SK-N-SH (cell line): Measurements from ENCODE around the gene KAT6B. TPM values are rescaled to one million over a fixed set of nuclear protein-coding genes. Genes with fewer than 3 reads are reported as not detected.
A peak's percentile ranks its signal among the peaks of the same experiment; 100 is the strongest.

Experiments
- CTCF ChIA-PET: fragments of 300-600, 350-600 bp; formaldehyde crosslinking; extraction: SDS; loops from one replicate; lab custom pipeline; 2021; lab: Yijun Ruan, JAX
- POLR2A ChIA-PET: fragments of 350-600 bp; sonication (Branson Sonifier 250); formaldehyde crosslinking; extraction: SDS; loops from one replicate; lab custom pipeline; 2020; ENCODE audit warnings: antibody characterized with exemption, inconsistent platforms; lab: Yijun Ruan, JAX
- DNase-seq: peaks from one replicate; pipeline ENCODE4 v3.0.0; 2012
- H2AFZ ChIP-seq: fragments of 200-600 bp; sonication (generic); 2 replicates; pipeline ENCODE4 v1.8.1; 2016; ENCODE audit warnings: antibody characterized with exemption, mild to moderate bottlenecking, low read depth
- H3F3A ChIP-seq: fragments of 200-600 bp; sonication (generic); replicated peaks from 2 replicates; pipeline ENCODE3; 2016; ENCODE audit warnings: antibody characterized with exemption, mild to moderate bottlenecking; ENCODE audit not compliant: insufficient read depth
- H3K27ac ChIP-seq, 2 experiments: fragments of 200-500 bp in 1 of 2; fragments of 200-600 bp in 1 of 2; sonication (Bioruptor generic) in 1 of 2; sonication (generic), shearing (Covaris generic) in 1 of 2; 2 replicates each; pipeline versions ENCODE4 v1.5.1 to v1.6.1; 2014 to 2016; ENCODE audit warnings: low read depth in 2 of 2, inconsistent platforms in 1 of 2, low read length in 1 of 2, mild to moderate bottlenecking in 1 of 2, mixed read lengths in 1 of 2
- H3K27me3 ChIP-seq: fragments of 200-600 bp; sonication (generic), shearing (Covaris generic); 2 replicates; pipeline ENCODE4 v1.6.1; 2016; ENCODE audit warnings: mixed run types; ENCODE audit not compliant: insufficient read depth
- H3K36me3 ChIP-seq, 2 experiments: fragments of 200-500 bp in 1 of 2; fragments of 200-600 bp in 1 of 2; sonication (Bioruptor generic) in 1 of 2; sonication (generic) in 1 of 2; replicated peaks in 1 of 2; 2 replicates each; pipeline versions ENCODE3 to v1.5.1; 2014 to 2016; ENCODE audit warnings: low read length in 1 of 2, mild to moderate bottlenecking in 1 of 2; ENCODE audit not compliant: insufficient read depth in 2 of 2, control insufficient read depth in 1 of 2
- H3K4me1 ChIP-seq, 2 experiments: fragments of 200-500 bp in 1 of 2; fragments of 200-600 bp in 1 of 2; sonication (Bioruptor generic) in 1 of 2; sonication (generic), shearing (Covaris generic) in 1 of 2; 2 replicates each; pipeline versions ENCODE4 v1.5.1 to v1.6.1; 2014 to 2016; ENCODE audit warnings: low read depth in 1 of 2, low read length in 1 of 2, mixed run types in 1 of 2; ENCODE audit not compliant: insufficient read depth in 2 of 2, control insufficient read depth in 1 of 2
- H3K4me2 ChIP-seq: fragments of 200-600 bp; sonication (generic), shearing (Covaris generic); 2 replicates; pipeline ENCODE4 v1.6.1; 2017; ENCODE audit warnings: mixed run types
- H3K4me3 ChIP-seq, 2 experiments: fragments of 200-500 bp in 1 of 2; fragments of 200-600 bp in 1 of 2; sonication (Bioruptor generic) in 1 of 2; sonication (generic), shearing (Covaris generic) in 1 of 2; 2 replicates each; pipeline versions ENCODE4 v1.5.1 to v1.8.1; 2014 to 2016; ENCODE audit warnings: low read depth in 2 of 2, inconsistent platforms in 1 of 2, low read length in 1 of 2, mild to moderate bottlenecking in 1 of 2, mixed read lengths in 1 of 2, moderate library complexity in 1 of 2
- H3K79me2 ChIP-seq: fragments of 200-600 bp; sonication (generic); 2 replicates; pipeline ENCODE4 v1.8.1; 2017; ENCODE audit warnings: mild to moderate bottlenecking; ENCODE audit not compliant: insufficient read depth
- H3K9ac ChIP-seq: fragments of 200-600 bp; sonication (generic); 2 replicates; pipeline ENCODE4 v1.6.1; 2017; ENCODE audit warnings: mixed run types
- H3K9me2 ChIP-seq: fragments of 200-600 bp; sonication (generic); 2 replicates; pipeline ENCODE4 v1.6.1; 2017; ENCODE audit warnings: mixed run types
- H3K9me3 ChIP-seq: fragments of 200-600 bp; sonication (generic); 2 replicates; pipeline ENCODE4 v1.6.1; 2017; ENCODE audit warnings: mixed run types, mild to moderate bottlenecking, moderate library complexity
- H4K20me1 ChIP-seq: fragments of 200-600 bp; sonication (generic); 2 replicates; pipeline ENCODE4 v1.6.1; 2017; ENCODE audit warnings: mild to moderate bottlenecking, mixed run types; ENCODE audit not compliant: insufficient read depth
- ELF1 ChIP-seq: IDR thresholded peaks from 2 replicates; pipeline ENCODE4 v1.4.0; 2012
- EP300 ChIP-seq, 2 experiments: IDR thresholded peaks; 2 replicates each; pipeline versions ENCODE4 v1.4.0 to v1.6.1; 2012; ENCODE audit warnings: borderline replicate concordance in 1 of 2, low read depth in 1 of 2, low read length in 1 of 2
- FOXM1 ChIP-seq: IDR thresholded peaks from 2 replicates; pipeline ENCODE4 v1.4.0; 2012; ENCODE audit warnings: low read depth, mild to moderate bottlenecking
- JUND ChIP-seq: IDR thresholded peaks from 2 replicates; pipeline ENCODE4 v1.4.0; 2012
- MEF2A ChIP-seq: IDR thresholded peaks from 2 replicates; pipeline ENCODE4 v1.4.0; 2012; ENCODE audit warnings: low read depth, borderline replicate concordance
- NFIC ChIP-seq: IDR thresholded peaks from 2 replicates; pipeline ENCODE4 v1.4.0; 2012; ENCODE audit warnings: borderline replicate concordance
- PBX3 ChIP-seq: IDR thresholded peaks from 2 replicates; pipeline ENCODE4; 2012
- RAD21 ChIP-seq: IDR thresholded peaks from 2 replicates; pipeline ENCODE4 v1.6.1; 2012; ENCODE audit warnings: mild to moderate bottlenecking, low read length
- RXRA ChIP-seq: IDR thresholded peaks from 2 replicates; pipeline ENCODE4 v1.4.0; 2012; ENCODE audit warnings: low read depth, mild to moderate bottlenecking, borderline replicate concordance
- SMC3 ChIP-seq: IDR thresholded peaks from 2 replicates; pipeline ENCODE4 v1.6.1; 2012; ENCODE audit warnings: low read depth, low read length, improper control_type of control experiment
- TAF1 ChIP-seq: IDR thresholded peaks from 2 replicates; pipeline ENCODE4 v1.6.1; 2012; ENCODE audit warnings: low read depth, mild to moderate bottlenecking, low read length, moderate library complexity, borderline replicate concordance
- TCF12 ChIP-seq: IDR thresholded peaks from 2 replicates; pipeline ENCODE4 v1.4.0; 2012
- TEAD4 ChIP-seq: IDR thresholded peaks from 2 replicates; pipeline ENCODE4 v1.4.0; 2012; ENCODE audit warnings: mild to moderate bottlenecking, borderline replicate concordance; ENCODE audit not compliant: insufficient read depth
- USF1 ChIP-seq: IDR thresholded peaks from 2 replicates; pipeline ENCODE4 v1.4.0; 2012; ENCODE audit warnings: low read depth, borderline replicate concordance
- ZBTB33 ChIP-seq: IDR thresholded peaks from 2 replicates; pipeline ENCODE4 v1.4.0; 2012; ENCODE audit warnings: low read depth, borderline replicate concordance
- WGBS: methylation state at CpG from one replicate; pipeline ENCODE4 v1.1.6; 2017; ENCODE audit warnings: low lambda C conversion rate; 5-methylcytosine and 5-hydroxymethylcytosine counted together
- polyA plus RNA-seq, 3 experiments: library from polyadenylated mRNA; depleted of rRNA; stranded (reverse); fragments of >200 nt; gene quantifications; 2 replicates each; pipeline ENCODE4 v1.2.3, GENCODE V29; 2012

The KAT6B gene
- polyA plus RNA-seq, 1 of the 3 experiments (the other 2 are of a cell fraction), result 4.3 TPM

GRCh38 chr10:74934100-74934812 lies 107.9 kb downstream of the KAT6B start (continued):
- no peak for TF ChIP-seq ZBTB33
- no peak for TF ChIP-seq ELF1
- TF ChIP-seq JUND, result no peak
- no peak for TF ChIP-seq USF1

GRCh38 chr10:74936577-74937265 lies 110.3 kb downstream of the KAT6B start:
- Histone ChIP-seq H3K27ac (peak overlapping the region in 1 of 2 experiments; percentile 77; a peak in 2 of 4 replicates), H2AFZ (no peak overlapping the region), H3K9ac (no peak overlapping the region; the same call in 1 of the 2 replicates), H3K9me3 (no peaks in the 10 kb centered on the region), H3K27me3 (no peaks in the 10 kb centered on the region), H3K79me2 (peaks cover 70% of the 10 kb centered on the region), H3K4me3 (no peak overlapping the region), H3F3A (peaks cover 11% of the 10 kb centered on the region), H3K4me2 (peak overlapping the region; percentile 53), H3K4me1 (peaks cover 6 to 13% of the 10 kb centered on the region in 2 experiments; a peak in 3 of 4 replicates), H3K9me2 (no peaks in the 10 kb centered on the region), H3K36me3 (no peaks in the 10 kb centered on the region), H4K20me1 (peaks cover 28% of the 10 kb centered on the region)
- POLR2A ChIA-PET, result no interaction called here
- WGBS, result 57% methylated on average over 6 of the region's 6 CpGs
- DNase-seq, result no peak
- TF ChIP-seq RAD21 (no peak), SMC3 (no peak), PBX3 (peak; percentile 79), NFIC (peak; percentile 87), MEF2A (no peak), TAF1 (no peak), FOXM1 (peak; percentile 40; the same call in 1 of the 2 replicates), ZBTB33 (no peak), TCF12 (peak; percentile 52; the same call in 1 of the 2 replicates), RXRA (peak; percentile 15; the same call in 1 of the 2 replicates), EP300 (IDR thresholded peaks at IDR 0.05; ENCODE audit: borderline replicate concordance in 1 of 2, low read depth in 1 of 2, low read length in 1 of 2) (peak in 1 of 2 experiments; percentile 42; a peak in 1 of 4 replicates), TEAD4 (peak; percentile 33; the same call in 1 of the 2 replicates), JUND (peak; percentile 32; the same call in 1 of the 2 replicates)
- CTCF ChIA-PET, result no interaction called here
